Fibroblast of the aortic adventitia (primary cell): ENCODE data around the gene GLYATL1B. TPM values are rescaled to one million over a fixed set of nuclear protein-coding genes. Genes with fewer than 3 reads are reported as not detected.
A peak's percentile ranks its signal among the peaks of the same experiment; 100 is the strongest.
"Not testable (repeated sequence)": the region's sequence is repeated elsewhere in the genome, so short reads cannot be mapped to it uniquely, and the experiment has no call there.

ENCODE experiments used
- DNase-seq: peaks from one replicate; pipeline ENCODE4 v3.0.0-alpha.2; 2010; ENCODE audit warnings: low read depth
- H3K4me3 ChIP-seq: 2 replicates; pipeline ENCODE4 v1.5.1; 2011; ENCODE audit warnings: low read depth, mild to moderate bottlenecking, control low read depth, low read length, moderate library complexity
- CTCF ChIP-seq: IDR thresholded peaks from 2 replicates; pipeline ENCODE4 v1.5.1; 2011; ENCODE audit warnings: mild to moderate bottlenecking, low read length, control low read depth, inconsistent platforms; ENCODE audit not compliant: insufficient read depth
- total RNA-seq: library from RNA; depleted of rRNA; stranded (reverse); fragments of >200 nt; gene quantifications from 2 replicates; pipeline ENCODE4 v1.2.3, GENCODE V29; 2012; ENCODE audit warnings: low replicate concordance

The GLYATL1B gene
- not detected in 2 replicates for total RNA-seq

- H3K4me3 ChIP-seq, DNase-seq: not testable (repeated sequence)
Observed at GRCh38 chr11:59086007-59086406, at the start of gene GLYATL1B. GLYATL1B (plus strand) TSS chr11:59086307; CDS start chr11:59086307, 0 bp downstream.

- not testable (repeated sequence) for H3K4me3 ChIP-seq, DNase-seq
Observed at GRCh38 chr11:59036542-59036941, 49.6 kb upstream of the GLYATL1B start.

- H3K4me3 ChIP-seq = not testable (repeated sequence)
- peak; percentile 48 for DNase-seq
Observed at GRCh38 chr11:59037434-59037833, 48.7 kb upstream of the GLYATL1B start.

GRCh38 chr11:59040607-59041006, 45.5 kb upstream of the GLYATL1B start:
- no peak for DNase-seq
- no peak for TF ChIP-seq CTCF
- H3K4me3 ChIP-seq = no peak overlapping the region

GRCh38 chr11:59051383-59051782, 34.7 kb upstream of the GLYATL1B start:
- H3K4me3 ChIP-seq, DNase-seq: not testable (repeated sequence)

GRCh38 chr11:59052355-59052754, 33.8 kb upstream of the GLYATL1B start:
- H3K4me3 ChIP-seq, DNase-seq: not testable (repeated sequence)

- no peak overlapping the region for H3K4me3 ChIP-seq
- DNase-seq = peak; percentile 39
- TF ChIP-seq CTCF = peak; percentile 57
Observed at GRCh38 chr11:59053387-59053786, 32.7 kb upstream of the GLYATL1B start.

GRCh38 chr11:59058120-59059033, 27.7 kb upstream of the GLYATL1B start:
- peak overlapping the region; percentile 22 for H3K4me3 ChIP-seq
- DNase-seq = peak; percentile 87
- TF ChIP-seq CTCF = peak; percentile 74

GRCh38 chr11:59060096-59060495, 26.0 kb upstream of the GLYATL1B start:
- H3K4me3 ChIP-seq = not testable (repeated sequence)

More at GRCh38 chr11:59060096-59060495, 26.0 kb upstream of the GLYATL1B start:
- not testable (repeated sequence) for DNase-seq
